ENCODE results near the gene PCBP3.
"Not testable (repeated sequence)": the region's sequence is repeated elsewhere in the genome, so short reads cannot be mapped to it uniquely, and the experiment has no call there.

Gene PCBP3

GRCh38 chr21:45888386-45889009 is 245.0 kb downstream of the PCBP3 start:
- peak overlapping the region; percentile 8 for H3K27ac Mint-ChIP-seq
- H3K36me3 Mint-ChIP-seq = peaks cover 2% of the 10 kb centered on the region
- peak overlapping the region; percentile 34 for H3K4me3 Mint-ChIP-seq
- H3K4me1 Mint-ChIP-seq = peaks cover 94% of the 10 kb centered on the region
- H3K27me3 Mint-ChIP-seq = no peaks in the 10 kb centered on the region
- H3K9me3 Mint-ChIP-seq = no peaks in the 10 kb centered on the region

- H3K4me3 Mint-ChIP-seq = no peak overlapping the region
- H3K27me3 Mint-ChIP-seq = no peaks in the 10 kb centered on the region
- H3K4me1 Mint-ChIP-seq = peaks cover 91% of the 10 kb centered on the region
- no peak overlapping the region for H3K27ac Mint-ChIP-seq
- H3K36me3 Mint-ChIP-seq = peaks cover 2% of the 10 kb centered on the region
- H3K9me3 Mint-ChIP-seq = no peaks in the 10 kb centered on the region
These were observed 245.7 kb downstream of the PCBP3 start for GRCh38 chr21:45889256-45889655.

- Mint-ChIP-seq H3K36me3 (peaks cover 2% of the 10 kb centered on the region), H3K27me3 (no peaks in the 10 kb centered on the region), H3K4me3 (no peak overlapping the region), H3K4me1 (peaks cover 87% of the 10 kb centered on the region), H3K9me3 (no peaks in the 10 kb centered on the region), H3K27ac (no peak overlapping the region)
These were observed 246.4 kb downstream of the PCBP3 start for GRCh38 chr21:45889961-45890360.

- H3K9me3 Mint-ChIP-seq = no peaks in the 10 kb centered on the region
- H3K27ac Mint-ChIP-seq = no peak overlapping the region
- H3K27me3 Mint-ChIP-seq = no peaks in the 10 kb centered on the region
- peak overlapping the region; percentile 63 for H3K4me3 Mint-ChIP-seq
- H3K4me1 Mint-ChIP-seq = peaks cover 71% of the 10 kb centered on the region
- no peaks in the 10 kb centered on the region for H3K36me3 Mint-ChIP-seq
These were observed 248.0 kb downstream of the PCBP3 start for GRCh38 chr21:45891388-45892155.

GRCh38 chr21:45892156-45892915 is 248.8 kb downstream of the PCBP3 start:
- no peak overlapping the region for H3K27ac Mint-ChIP-seq
- peaks cover 64% of the 10 kb centered on the region for H3K4me1 Mint-ChIP-seq
- no peaks in the 10 kb centered on the region for H3K27me3 Mint-ChIP-seq
- H3K4me3 Mint-ChIP-seq = peak overlapping the region; percentile 63
- no peaks in the 10 kb centered on the region for H3K9me3 Mint-ChIP-seq
- H3K36me3 Mint-ChIP-seq = no peaks in the 10 kb centered on the region

- Mint-ChIP-seq H3K27ac (no peak overlapping the region), H3K4me3 (no peak overlapping the region), H3K27me3 (no peaks in the 10 kb centered on the region), H3K4me1 (peaks cover 57% of the 10 kb centered on the region), H3K36me3 (no peaks in the 10 kb centered on the region), H3K9me3 (no peaks in the 10 kb centered on the region)
These were observed 249.6 kb downstream of the PCBP3 start for GRCh38 chr21:45892916-45893739.

- H3K4me1 Mint-ChIP-seq = peaks cover 50% of the 10 kb centered on the region
- H3K27me3 Mint-ChIP-seq = no peaks in the 10 kb centered on the region
- H3K36me3 Mint-ChIP-seq = no peaks in the 10 kb centered on the region
- H3K27ac Mint-ChIP-seq = no peak overlapping the region
- H3K9me3 Mint-ChIP-seq = no peaks in the 10 kb centered on the region
- H3K4me3 Mint-ChIP-seq = no peak overlapping the region
These were observed 250.4 kb downstream of the PCBP3 start for GRCh38 chr21:45893740-45894449.

- Mint-ChIP-seq H3K36me3 (no peaks in the 10 kb centered on the region), H3K27ac (no peak overlapping the region), H3K9me3 (no peaks in the 10 kb centered on the region), H3K4me3 (no peak overlapping the region), H3K4me1 (peaks cover 45% of the 10 kb centered on the region), H3K27me3 (no peaks in the 10 kb centered on the region)
These were observed 250.9 kb downstream of the PCBP3 start for GRCh38 chr21:45894450-45894825.

- Mint-ChIP-seq H3K9me3 (no peaks in the 10 kb centered on the region), H3K36me3 (no peaks in the 10 kb centered on the region), H3K4me3 (no peak overlapping the region), H3K4me1 (peaks cover 38% of the 10 kb centered on the region), H3K27me3 (no peaks in the 10 kb centered on the region), H3K27ac (no peak overlapping the region)
These were observed 251.6 kb downstream of the PCBP3 start for GRCh38 chr21:45894906-45895777.

- H3K36me3 Mint-ChIP-seq = no peaks in the 10 kb centered on the region
- no peak overlapping the region for H3K27ac Mint-ChIP-seq
- no peaks in the 10 kb centered on the region for H3K9me3 Mint-ChIP-seq
- peaks cover 31% of the 10 kb centered on the region for H3K4me1 Mint-ChIP-seq
- H3K27me3 Mint-ChIP-seq = no peaks in the 10 kb centered on the region
- no peak overlapping the region for H3K4me3 Mint-ChIP-seq
These were observed 252.3 kb downstream of the PCBP3 start for GRCh38 chr21:45895778-45896370.

- not testable (repeated sequence) for H3K9me3 Mint-ChIP-seq, H3K27me3 Mint-ChIP-seq, H3K4me3 Mint-ChIP-seq, H3K27ac Mint-ChIP-seq, H3K36me3 Mint-ChIP-seq
- H3K4me1 Mint-ChIP-seq = peaks cover 25% of the 10 kb centered on the region
These were observed 252.9 kb downstream of the PCBP3 start for GRCh38 chr21:45896431-45896830.

- H3K4me3 Mint-ChIP-seq = no peak overlapping the region
- no peak overlapping the region for H3K27ac Mint-ChIP-seq
These were observed 253.9 kb downstream of the PCBP3 start for GRCh38 chr21:45897191-45898027.

GRCh38 chr21:45898028-45898350 is 254.5 kb downstream of the PCBP3 start:
- no peaks in the 10 kb centered on the region for H3K9me3 Mint-ChIP-seq
- peaks cover 2% of the 10 kb centered on the region for H3K36me3 Mint-ChIP-seq
- H3K4me1 Mint-ChIP-seq = peaks cover 9% of the 10 kb centered on the region
- H3K27me3 Mint-ChIP-seq = no peaks in the 10 kb centered on the region
- H3K4me3 Mint-ChIP-seq = no peak overlapping the region
- no peak overlapping the region for H3K27ac Mint-ChIP-seq

More at GRCh38 chr21:45897191-45898027, 253.9 kb downstream of the PCBP3 start:
- Mint-ChIP-seq H3K27me3 (no peaks in the 10 kb centered on the region), H3K36me3 (peaks cover 2% of the 10 kb centered on the region), H3K4me1 (peaks cover 15% of the 10 kb centered on the region), H3K9me3 (no peaks in the 10 kb centered on the region)
